HG03135 (cell line): ENCODE data around the gene MAPK13.
A peak's percentile ranks its signal among the peaks of the same experiment; 100 is the strongest.
"Not testable (repeated sequence)": the region's sequence is repeated elsewhere in the genome, so short reads cannot be mapped to it uniquely, and the experiment has no call there.

ENCODE experiments used
- ATAC-seq: cut with Tn5 transposase; IDR thresholded peaks from one replicate; pipeline ENCODE4 v1.9.1; 2021; ENCODE audit warnings: mild to moderate bottlenecking, moderate library complexity; ENCODE audit not compliant: unreplicated experiment

MAPK13 gene

DNA sequence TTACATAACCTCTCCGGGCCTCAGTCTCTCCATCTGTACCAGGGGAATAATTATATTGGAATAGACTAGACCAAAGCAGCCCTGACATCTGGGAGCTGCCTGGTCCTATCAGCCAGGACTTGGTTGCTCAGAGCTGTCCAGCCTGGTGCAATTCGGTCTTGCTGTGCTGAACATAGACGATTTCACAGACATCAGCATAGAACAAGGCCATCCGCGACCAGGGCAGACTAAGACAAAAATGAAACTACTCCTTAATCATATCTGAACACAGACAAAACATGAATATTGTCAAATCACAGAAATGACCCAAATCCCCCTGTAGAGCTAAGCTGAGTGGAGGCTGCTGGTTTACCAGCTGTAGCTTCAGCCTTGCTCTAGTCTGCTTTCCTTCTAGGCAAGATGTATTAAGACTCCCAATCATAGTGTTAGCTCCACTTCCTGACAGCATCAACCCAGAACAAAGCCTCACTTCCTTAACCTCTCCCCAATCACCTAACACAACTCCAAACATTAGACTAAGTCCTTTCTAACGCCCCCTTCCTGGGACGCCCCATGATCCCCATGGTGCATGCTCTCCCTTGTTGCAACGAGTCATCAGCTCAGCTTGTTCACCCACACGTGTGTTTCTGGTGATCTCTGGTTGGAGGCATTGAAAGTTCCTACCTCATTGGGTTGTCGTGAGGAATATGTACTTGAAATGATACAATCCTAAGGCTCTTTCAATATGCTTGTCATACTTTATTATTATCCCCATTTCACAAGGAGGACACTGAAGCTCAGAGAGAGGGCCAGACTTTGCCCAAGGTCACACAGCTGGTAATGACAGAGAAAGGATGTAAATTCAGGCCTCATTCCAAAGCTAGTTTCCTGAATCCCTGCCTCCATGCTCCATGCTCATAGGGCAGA, 3.5 kb upstream of the MAPK13 start:
- ATAC-seq: no peak

DNA sequence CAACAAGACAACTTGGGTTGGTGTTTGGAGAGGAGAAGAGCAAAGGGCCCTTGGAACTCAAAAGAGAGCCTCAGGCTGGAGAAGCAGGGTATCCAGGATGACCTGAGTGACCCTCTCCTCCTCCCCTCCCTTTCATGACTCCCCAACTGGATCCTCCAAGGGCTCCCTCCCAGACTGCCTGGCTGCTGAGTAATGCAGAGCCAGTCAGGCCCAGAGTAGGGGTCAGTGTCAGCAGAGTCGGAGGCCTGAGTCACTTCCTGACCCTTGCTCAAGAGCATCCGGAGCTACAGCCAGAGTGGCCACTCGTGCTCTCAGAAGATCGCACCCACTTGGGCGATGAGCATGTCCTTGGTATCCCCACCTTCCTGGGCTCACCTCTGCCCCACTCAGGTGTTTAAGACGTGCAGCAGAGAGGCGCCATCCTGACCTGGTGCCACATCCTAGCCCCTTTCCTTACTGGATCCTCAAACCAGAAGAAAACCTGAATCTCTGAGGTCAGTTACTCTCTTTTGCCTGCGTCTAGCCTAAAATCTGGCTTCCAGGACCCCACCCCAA, 2.8 kb upstream of the MAPK13 start:
- ATAC-seq: no peak

DNA sequence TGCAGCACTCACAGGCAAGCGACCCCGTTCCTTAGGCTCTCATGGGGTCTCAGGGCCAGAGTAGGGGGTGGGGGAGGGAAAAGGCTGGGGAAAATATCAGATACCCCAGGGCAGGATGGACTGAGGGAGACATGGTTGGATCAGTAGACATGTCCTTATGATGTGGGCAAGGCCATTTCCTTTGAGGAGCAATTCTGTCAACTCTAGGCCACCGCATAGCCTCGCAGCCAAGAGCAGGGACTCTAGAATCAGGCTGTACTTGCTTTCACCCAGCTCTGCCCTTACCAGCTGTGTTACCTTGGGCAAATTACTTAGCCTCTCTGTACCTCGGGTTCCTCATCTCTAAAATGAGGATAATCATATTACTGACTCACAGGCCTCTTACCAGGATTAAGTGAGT, 2.2 kb upstream of the MAPK13 start:
- ATAC-seq: no peak

DNA sequence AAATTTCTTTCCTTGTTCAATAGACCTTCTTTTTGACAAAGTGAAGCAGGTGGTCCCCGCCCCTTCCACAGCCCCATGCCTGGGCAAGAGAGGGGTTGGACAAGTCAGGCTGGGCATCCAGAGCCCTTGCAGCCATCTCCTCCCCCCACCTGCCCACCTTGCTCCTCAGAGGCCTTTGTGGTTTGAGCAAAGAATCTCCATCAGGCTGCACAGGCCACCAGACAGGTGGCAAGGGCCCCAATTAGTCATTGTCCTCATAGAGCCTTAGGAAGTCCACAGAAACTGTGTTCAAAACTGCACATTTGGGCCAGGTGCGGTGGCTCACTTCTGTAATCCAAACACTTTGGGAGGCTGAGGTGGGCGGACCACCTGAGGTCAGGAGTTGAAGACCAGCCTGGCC, 1.5 kb upstream of the MAPK13 start:
- ATAC-seq: no peak

DNA sequence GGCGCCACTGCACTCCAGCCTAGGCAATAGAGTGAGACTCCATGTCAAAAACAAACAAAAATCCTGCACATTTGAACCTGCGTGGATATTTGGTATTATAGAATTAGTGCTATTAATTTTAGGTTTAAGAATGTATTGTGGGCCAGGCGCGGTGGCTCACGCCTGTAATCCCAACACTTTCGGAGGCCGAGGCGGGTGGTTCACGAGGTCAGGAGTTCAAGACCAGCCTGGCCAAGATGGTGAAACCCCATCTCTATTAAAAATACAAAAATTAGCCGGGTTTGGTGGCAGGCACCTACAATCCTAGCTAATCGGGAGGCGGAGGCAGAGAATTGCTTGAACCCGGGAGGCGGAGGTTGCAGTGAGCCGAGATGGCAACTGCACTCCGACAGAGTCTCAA, 979 bp upstream of the MAPK13 start:
- ATAC-seq: not testable (repeated sequence)

DNA sequence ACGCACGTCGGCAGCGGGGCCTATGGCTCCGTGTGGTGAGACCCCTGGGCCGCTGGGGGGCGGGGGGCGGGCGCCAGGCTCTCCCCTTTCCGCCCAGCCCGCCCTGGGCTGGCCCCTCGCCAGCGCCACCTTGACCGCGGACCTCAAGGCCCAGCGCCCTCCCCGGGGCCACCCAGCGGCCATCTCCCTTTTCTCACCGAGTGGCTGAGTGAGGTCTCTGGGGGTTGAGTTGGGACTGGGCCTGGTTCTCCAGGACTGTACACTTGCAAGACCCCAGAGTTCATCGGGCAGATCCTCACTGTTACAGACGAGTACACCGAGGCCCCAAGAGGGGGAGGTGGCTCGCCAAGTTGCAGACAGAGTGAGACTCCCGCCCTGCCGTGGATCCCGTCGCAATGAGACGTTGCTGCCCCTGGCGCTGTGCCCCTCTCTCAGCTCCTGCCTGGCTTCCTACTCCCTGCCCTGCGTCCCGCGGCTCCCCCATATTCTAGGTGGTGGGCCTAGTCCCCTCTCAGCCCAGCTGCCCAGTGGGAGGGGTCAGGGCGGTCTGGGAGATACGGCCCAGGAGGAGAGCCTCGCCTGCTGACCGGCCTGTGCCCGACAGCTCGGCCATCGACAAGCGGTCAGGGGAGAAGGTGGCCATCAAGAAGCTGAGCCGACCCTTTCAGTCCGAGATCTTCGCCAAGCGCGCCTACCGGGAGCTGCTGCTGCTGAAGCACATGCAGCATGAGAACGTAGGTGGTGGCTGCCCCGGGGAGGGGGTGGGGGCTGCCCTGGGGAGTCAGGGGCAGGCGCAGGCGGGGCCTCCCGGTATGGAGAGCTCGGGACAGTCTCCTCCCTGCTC, 576 bp downstream of the MAPK13 start:
- ATAC-seq: no peak

DNA sequence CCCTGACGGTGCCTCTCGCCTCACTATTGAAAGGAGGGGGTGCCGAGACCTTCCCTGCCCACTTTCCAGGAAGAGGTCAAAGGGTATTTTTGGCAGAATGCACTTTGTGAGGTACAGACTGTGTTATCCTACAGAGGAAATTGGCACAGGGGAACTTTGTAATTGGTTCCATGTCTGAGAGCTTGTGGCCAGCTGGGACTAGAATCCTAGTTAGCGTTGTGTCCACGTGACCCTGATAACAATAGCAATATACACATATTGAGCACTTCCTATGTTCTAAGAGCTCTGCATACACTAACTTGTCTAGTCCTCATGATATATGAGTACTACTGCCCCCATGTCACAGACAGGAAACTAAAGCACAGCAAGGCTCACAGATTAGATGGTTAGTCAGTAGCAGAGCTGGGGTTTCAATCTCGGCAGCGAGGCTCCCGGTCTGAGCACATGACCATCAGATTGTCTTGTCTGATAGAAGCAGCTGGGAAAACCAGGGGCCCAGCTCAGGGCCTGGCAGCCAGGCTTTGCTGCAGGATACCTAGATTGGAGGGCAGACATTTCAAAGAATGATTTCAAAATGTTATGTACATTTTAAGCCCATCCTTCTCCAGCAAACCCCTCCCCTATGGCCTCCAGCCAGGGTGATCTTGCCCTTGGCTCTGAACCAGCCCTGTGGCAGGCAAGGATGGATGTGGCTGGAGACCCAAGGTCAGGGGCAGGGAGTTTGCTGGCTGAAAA, 1.4 kb downstream of the MAPK13 start:
- ATAC-seq: peak; percentile 85

DNA sequence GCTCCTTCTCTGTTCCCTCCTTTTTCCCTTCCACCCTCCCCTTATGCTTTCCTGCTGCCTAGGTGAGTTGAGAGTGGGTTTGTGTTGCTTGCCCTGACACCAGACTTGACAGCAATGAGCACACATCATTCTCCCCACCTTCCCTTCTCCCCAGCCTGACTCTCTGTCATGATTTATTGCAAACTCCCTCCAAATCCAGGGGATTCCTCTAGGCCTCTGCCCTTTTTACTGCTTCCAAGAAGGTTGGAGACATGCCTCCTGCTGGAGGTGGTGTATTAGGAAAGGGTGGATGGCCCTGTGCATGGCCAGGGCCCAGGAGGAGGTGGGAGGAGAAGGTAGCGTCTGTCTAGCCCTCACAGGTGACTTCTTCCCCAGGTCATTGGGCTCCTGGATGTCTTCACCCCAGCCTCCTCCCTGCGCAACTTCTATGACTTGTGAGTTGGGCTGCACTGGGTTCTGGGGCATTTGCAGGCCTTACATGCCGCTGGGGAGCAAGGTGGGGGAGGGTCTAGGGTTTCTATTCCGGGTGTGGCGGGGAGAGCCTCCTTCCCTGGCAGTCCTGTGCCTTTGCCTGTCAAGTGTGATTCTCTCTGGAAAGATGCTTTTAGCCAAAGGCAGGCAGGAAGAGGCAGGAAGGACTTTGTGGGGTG, 2.1 kb downstream of the MAPK13 start:
- ATAC-seq: no peak

DNA sequence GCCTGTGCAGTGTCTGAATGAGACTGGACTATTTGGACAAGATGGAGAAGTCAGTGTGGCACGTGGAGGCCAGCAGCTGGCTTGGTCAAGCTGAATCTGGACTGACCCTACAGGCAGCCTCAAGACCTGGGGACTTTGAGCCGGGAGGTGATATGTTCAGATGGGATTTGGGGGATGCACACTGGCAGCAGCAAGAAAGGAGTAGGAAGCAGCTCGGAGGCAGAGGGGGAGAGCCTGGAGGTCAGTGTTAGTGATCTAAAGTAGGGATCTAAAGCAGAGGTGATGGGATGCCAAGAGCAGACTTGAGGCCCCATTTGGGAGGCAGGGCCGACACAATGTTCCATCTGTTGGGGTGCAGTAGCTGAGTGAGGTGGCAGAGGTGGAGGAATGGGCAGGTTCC, 2.8 kb downstream of the MAPK13 start:
- ATAC-seq: no peak

DNA sequence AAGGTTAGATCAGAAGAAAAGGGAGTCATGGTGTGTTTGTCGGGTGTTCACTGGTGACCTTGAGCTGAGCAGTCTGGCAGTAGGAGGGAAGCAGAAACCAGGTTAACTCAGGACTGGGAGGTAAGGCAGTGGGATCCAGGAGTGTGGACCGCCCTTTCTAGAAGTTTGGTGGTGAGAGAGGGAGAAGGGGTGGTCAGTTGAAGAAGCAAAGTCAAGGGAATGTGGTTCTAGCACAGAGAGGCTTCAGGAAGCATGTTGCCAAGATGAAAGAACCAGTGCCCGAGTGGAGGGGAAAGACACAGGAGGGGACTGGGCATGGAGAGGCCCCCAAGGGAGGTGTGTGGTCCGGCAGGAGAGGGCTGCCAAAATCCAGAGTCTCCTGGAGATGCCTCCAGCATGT, 3.6 kb downstream of the MAPK13 start:
- no peak for ATAC-seq

DNA sequence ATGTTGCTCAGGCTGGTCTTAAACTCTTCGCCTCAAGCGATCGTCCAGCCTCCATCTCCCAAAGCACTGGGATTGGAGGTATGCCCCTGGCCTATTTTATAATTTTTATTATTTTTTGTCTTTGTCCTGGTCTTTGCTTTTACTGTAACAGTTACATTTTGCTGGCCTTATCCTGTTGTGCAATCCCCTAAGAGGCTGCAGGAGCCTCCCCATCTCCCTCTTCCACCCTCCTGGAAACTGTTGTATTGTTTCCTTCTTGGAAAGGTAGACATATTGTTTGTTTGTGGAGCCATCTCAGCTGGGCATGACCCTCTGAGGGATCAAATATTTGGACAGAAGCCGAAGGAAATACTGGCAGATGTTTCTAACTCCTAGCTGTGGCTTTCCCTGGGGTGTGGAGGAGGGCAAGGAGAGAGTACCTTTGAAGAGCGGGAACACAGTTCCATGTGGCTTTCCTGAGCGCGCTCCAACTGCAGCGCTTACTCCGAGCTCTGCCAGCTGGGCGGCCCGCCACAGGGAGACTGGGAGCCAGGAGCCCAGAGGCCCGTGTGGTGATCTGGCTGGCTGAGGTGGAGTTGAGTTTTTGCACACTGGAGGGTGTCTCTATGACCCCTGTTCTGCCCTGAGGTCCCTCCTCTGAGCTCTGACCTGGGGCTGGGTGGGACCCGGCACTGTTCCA, 4.9 kb downstream of the MAPK13 start:
- no peak for ATAC-seq

DNA sequence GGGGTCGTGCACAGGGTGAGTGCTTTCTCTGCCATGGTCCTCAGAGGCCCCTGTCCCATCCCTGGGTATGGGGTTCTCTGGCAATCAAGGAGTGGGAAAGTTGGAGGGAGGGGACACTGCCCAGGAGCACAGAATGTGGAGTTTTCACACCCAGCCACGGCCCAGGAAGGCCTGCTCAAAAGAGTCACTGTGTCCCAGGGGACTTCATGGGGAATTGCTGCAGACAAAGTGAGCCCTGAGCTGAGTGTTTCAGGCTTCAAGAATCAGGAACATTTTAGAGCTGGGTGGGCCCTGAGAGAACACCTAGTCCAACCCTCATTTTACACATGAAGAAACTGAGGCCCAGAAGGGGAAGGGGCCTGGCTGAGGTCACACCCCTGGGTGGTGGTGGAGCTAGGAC, 5.7 kb downstream of the MAPK13 start:
- no peak for ATAC-seq

DNA sequence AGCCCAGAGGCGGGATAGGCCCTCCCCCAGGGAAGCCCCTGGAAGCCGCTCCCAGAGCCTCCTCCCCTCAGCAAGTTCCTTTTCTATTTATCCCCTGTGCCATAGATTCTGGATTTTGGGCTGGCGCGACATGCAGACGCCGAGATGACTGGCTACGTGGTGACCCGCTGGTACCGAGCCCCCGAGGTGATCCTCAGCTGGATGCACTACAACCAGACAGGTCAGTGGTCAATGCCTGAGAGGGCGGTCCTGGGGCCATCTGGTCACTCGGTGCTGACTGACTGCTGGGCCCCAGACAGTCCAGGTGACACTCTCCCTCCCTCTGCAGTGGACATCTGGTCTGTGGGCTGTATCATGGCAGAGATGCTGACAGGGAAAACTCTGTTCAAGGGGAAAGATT, 6.2 kb downstream of the MAPK13 start:
- no peak for ATAC-seq

DNA sequence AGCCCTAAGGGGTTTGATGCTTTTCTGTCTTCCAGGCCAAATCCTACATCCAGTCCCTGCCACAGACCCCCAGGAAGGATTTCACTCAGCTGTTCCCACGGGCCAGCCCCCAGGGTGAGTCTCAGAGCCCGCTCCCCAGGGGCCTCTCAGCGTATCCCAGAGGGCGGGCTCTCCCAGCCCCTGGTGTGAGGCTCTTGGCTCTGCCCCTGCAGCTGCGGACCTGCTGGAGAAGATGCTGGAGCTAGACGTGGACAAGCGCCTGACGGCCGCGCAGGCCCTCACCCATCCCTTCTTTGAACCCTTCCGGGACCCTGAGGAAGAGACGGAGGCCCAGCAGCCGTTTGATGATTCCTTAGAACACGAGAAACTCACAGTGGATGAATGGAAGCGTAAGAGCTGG, 8.4 kb downstream of the MAPK13 start:
- ATAC-seq: no peak

DNA sequence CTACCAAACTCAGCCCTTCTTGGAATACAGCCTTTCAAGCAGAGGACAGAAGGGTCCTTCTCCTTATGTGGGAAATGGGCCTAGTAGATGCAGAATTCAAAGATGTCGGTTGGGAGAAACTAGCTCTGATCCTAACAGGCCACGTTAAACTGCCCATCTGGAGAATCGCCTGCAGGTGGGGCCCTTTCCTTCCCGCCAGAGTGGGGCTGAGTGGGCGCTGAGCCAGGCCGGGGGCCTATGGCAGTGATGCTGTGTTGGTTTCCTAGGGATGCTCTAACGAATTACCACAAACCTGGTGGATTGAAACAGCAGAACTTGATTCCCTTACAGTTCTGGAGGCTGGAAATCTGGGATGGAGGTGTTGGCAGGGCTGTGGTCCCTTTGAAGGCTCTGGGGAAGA, 9.1 kb downstream of the MAPK13 start:
- ATAC-seq: no peak

DNA sequence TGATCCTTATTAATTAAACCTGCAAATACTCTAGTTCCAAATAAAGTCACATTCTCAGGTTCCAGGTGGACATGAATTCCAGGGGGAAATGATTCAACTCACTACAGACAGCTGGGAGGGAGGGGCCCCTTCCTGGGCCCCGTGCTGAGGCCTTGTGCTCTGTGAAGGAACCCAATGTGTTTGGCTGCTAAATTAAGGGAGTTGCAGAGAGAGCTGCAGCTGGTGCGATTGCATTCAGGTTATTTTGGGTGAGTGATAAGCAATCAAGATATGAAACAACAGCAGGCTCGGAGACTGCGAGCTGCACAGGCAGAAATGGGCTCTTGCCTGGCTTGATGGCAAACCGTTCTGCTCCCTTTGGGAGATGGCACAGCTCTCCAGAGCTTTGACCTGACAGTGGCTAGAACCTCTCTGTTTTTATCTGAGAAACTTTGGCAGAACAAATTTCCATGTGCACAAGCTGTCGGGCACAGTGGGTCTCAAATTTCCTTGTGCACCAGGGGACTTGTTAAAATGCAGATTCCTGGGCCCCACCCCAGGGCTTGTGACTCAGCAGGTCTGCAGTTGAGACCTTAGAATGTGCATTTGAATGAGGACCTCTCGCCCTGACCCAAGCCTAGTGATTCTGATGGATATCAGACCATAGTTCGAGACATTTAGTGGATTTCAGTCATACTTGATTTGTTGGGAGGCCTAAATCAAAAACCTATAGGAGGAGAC, 9.8 kb downstream of the MAPK13 start:
- ATAC-seq: no peak

DNA sequence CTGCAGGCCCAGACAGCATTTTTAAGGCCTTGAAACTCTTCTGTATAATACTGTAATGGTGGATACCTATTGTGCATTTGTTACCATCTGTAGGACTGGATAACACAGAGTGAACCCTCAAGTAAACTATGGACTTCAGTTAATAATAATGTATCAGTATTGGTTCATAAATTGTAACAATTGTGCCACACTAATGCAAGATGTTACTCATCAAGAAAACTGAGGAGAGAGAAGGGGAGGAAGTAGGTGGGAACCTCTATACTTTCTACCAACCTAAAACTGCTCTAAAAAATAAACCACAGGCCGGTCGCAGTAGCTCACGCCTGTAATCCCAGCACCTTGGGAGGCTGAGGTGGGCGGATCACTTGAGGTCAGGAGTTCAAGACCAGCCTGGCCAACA, 10.8 kb downstream of the MAPK13 start:
- no peak for ATAC-seq

DNA sequence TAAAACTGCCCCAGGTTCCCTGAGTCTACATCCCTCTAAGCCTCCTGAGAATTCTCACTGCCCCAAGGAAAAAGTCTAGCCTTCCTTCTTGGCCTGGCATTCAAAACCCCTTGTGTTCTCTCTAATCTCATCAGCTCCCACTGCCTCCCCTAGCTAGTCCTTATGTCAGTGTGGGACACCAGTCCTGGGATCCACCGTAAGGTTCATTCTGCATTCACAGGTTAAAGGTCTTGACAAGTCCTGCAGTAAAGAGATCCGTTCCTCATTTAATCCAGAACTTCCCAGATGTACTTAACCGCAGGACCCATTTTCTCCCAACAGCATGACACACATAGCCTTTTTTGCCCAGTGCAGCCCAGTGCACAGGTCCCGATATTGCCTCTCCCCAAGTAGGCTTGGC, 11.6 kb downstream of the MAPK13 start:
- ATAC-seq: no peak
